GM21619 (cell line): ENCODE results near the gene KPNB1.

Source experiments
- ATAC-seq: cut with Tn5 transposase; IDR thresholded peaks from one replicate; pipeline ENCODE4 v1.9.1; 2021; ENCODE audit not compliant: unreplicated experiment

KPNB1 gene

DNA sequence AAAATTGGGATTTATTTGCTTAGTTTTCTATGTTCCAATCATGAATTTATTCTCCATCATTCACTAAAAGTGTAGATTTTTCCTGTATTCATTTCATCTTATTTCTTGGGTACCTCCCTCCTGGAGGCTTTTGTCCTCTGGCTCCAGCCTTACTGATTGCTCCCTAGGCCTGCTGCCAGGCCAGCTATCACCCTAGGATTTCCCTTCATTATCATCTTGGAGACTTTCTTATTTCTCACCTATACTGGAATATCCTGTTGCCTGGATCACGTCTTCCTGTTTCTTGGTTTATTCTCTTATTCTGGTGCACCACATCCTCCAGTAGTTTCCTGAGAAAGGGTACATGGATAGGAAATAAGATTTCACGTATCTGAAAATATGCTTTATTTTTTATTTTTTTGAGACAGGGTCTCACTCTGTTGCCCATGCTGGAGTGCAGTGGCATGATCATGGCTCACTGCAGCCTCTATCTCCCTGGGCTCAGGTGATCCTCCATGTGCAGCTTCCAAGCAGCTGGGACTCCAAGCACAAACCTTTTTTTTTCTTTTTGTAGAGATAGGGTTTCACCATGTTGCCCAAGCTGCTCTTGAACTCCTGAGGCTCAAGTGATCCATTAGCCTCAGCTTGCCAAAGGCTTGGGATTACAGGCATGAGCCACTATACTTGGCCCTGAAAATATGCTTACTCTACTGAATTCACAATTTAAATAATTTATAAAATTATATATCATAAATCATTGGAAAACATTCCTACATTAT, 13.3 kb upstream of the KPNB1 start:
- ATAC-seq: no peak

DNA sequence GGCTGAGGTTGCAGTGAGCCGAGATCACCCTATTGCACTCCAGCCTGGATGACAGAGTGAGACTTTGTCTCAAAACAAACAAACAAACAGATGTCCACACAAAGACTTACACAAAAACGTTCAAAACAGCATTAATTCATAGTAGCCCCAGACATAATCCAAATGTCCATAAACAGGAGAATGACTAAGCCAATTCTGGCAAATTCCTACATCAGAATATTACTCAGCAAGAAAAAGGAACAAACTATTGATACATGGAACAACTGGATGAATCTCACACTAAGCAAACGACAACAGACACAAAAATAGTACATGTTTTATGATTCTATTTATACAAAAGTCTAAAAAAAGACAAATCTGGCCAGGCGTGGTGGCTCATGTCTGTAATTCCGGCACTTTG, 10.8 kb upstream of the KPNB1 start:
- no peak for ATAC-seq

GRCh38 chr17:47640076-47640475, 9.6 kb upstream of the KPNB1 start:
- no peak for ATAC-seq

DNA sequence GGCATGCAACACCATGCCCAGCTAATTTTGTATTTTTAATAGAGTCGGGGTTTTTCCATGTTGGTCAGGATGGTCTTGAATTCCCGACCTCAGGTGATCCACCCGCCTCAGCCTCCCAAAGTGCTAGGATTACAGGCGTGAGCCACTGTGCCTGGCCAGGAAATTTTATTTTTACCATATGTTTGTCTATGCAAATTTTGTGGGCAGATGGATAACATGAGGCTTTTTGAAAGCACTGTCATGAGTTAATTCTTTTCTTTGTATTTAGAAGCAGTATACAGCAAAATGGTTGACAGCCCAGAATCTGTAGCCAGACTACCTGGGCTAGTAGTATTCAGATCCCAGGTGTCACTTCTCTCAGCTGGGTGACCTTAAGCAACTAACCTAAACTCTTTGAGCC, 8.5 kb upstream of the KPNB1 start:
- no peak for ATAC-seq

- ATAC-seq: no peak
These were observed 6.6 kb upstream of the KPNB1 start for GRCh38 chr17:47643116-47643515.

DNA sequence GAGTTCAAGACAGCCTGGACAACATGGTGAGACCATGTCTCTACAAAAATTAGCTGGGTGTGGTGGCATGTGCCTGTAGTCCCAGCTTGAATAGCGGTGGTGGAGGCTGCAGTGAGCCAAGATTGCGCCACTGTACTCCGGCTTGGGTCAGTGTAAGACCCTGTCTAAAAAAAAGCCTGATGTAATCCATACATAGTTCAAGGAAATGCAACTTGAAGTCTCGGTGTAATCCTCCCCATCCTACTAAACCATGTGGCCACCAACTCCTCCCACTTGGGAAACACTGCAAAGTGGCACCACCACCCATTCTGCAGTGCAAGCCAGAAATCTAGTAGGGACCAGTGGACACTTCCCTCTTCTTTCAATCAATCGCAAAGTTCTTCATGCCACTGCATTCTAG, 5.4 kb upstream of the KPNB1 start:
- no peak for ATAC-seq

- ATAC-seq: peak; percentile 4
These were observed 329 bp downstream of the KPNB1 start for GRCh38 chr17:47649972-47650524.

DNA sequence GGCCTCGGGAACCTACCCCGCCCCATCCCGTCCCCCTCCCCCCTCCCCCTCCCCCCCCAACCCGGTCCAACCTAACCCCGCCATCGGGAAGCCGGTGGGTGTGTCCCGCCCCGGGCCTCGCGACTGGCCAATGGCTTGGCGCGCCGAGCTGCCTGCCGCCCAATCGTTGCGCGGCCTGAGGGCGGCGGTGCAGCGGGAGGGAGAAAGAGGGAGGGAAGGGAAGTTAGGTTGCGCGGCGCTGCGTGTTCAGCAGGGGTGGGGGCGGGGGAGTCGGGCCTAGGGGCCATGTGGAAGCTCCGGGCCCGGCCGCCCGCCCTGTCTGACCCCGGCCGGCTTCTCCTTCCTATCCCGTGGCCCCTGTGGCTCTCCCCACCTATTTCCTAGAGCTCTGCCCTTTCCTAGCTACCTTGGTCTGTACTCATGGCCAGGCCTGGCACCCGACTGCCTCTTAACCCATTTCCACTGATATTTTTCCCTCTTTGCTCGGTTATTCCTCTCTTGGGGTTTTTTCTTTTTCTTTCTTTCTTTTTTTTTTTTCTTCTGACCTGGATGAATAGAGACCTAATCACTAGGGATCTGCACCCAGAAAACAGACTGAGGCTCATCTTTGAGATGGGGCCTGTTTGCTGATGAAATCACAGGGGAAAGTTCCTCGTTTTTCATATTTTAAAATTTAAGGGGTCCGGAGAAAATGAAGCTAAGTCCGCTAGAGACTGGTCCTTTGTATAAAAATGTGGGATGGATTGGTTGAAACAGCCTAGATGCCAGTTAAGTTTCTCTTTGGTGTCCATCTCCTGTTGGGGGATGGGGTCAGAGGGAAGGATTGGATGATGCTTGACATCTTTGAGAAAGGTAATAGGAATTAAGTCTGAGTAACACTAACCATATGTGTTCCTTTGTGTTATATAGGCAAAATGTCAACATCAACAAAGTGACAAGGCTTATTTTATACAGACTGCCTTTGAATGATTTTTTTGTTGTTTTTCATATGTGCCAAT, 1.1 kb downstream of the KPNB1 start:
- peak; percentile 40 for ATAC-seq

DNA sequence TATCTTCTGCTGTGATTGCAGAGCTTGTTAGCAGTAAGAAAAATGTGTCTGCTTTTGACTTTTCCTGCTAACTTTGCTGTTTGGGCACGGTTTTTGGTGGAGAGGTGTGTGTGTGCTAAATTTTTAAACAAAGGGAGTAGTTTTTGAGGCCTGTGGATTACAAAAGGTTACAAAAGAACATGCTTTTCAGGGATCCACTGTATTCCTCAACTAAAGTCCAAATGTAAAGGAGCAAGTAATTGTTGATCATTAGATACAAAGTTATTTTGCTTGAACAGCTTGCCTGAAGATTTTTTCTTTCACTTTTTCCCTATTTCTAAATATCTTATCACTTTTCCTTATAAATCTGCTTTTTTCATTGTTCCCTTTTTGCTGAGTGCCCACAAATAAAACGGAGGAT, 2.0 kb downstream of the KPNB1 start:
- ATAC-seq: no peak

- ATAC-seq: no peak
These were observed 2.9 kb downstream of the KPNB1 start for GRCh38 chr17:47652570-47652969.

DNA sequence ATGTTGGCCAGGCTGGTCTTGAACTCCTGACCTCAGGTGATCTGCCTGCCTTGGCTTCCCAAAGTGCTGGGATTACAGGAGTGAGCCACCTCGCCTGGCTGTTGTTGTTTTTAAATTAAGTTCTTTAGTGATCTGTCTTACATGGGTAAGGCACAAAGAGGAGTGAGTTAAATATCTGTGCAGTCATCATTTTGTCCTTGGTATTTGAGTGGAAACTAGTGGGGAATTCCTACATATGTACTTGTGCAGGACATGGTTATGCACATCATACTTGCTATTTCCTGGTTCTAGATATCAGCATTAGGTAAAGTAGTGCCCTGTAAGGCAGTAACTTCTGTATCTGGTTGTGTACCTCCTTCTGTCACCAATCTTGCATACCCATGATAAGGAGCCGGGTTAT, 3.7 kb downstream of the KPNB1 start:
- ATAC-seq: no peak

DNA sequence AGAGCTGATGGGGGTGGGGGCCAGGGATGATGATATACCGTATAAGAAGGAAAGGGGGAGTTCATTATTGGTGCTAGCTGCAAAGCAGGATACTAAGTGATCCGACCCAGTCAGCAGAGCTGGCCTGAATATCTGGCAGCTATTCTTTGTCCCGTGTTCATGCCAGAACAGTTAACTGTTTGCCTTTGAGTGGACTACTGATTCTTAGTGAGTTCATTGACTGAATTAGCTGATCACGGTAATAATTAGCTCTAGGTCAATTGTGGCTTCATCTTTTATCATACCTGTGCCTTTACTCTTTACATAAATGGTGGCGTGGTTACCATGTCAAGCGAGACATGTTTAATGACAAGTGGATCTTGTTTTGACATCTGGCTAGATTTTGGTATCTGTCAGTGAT, 5.3 kb downstream of the KPNB1 start:
- ATAC-seq: no peak

DNA sequence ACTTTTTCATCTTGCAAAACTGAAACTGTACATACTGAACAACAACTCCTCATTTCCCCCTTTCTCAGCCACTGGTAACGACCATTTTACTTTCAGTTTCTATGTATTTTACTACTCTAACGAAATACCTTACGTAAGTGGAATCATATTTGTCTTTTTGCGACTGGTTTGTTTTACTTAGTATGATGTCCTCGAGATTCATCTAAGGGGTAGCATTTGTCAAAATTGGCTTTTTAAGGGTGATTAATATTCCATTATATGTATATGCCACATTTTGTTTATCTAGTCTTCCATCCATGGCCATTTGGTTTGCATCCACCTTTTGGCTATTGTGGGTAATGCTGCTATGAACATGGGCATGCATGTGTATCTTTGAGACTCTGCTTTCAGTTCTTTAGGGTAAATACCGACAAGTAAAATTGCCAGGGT, 10.4 kb downstream of the KPNB1 start:
- peak; percentile 72 for ATAC-seq

DNA sequence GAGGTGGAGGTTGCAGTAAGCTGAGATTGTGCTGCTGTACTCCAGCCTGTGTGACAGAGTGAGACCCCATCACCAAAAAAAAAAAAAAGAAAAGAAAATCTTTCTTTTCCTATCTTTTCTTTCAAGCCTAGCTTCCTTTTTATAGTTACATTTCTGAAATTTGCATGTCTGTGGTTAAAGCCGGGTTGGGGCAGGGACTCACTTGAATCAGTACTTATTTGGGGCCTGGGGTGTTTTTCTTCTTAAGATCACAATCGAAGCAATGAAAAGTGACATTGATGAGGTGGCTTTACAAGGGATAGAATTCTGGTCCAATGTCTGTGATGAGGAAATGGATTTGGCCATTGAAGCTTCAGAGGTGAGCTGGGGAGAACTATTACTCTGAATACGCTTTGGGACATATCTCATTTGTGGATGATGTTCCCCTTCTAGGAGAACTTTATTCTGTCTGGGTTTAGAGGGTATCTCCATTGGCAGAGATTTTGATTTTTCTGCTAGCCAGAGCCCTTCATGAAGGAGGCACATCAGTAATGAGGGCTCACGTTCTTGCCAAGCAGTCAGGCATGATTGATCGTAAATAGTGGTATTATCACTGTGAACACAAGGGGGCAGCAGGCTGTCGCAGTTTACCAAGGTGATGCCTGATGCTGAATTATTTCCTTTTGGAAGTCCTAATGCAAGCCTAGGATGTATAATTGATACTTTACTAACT, 14.3 kb downstream of the KPNB1 start:
- no peak for ATAC-seq

DNA sequence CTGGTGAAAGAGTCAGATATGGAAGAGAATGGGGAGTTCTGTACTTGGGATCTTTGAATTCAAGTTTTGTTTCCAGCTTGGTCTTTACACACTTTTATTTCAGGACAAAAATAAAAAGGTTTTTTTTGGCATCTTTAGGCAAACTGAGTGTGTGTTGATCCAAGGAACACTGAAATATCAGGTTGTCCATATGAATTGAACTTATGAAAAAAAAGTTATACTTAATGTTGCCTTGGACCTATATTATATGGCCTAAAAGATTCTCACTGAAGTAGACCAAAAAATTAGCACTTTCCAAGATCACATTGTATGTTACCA, 14.9 kb downstream of the KPNB1 start:
- ATAC-seq: no peak

DNA sequence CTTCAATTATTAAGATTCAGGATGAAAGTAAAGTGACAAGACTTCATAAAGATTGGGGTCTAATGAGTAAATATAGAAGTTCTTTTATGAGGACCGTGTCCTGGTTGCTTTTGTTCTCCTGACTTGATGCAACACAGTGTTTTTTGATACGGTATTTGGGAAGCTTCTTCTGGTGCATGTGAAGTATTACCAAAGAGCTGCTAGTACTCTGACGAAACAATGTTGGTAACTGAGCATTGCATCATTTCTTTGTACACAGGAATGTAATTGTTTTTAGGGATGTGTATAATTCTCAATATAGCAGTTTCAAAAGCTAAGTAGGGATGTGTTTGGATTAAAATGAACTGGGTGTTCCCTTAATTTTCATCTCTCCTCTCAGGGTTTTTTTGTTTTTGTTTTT, 15.9 kb downstream of the KPNB1 start:
- ATAC-seq: no peak

GRCh38 chr17:47669081-47669480, 19.4 kb downstream of the KPNB1 start:
- ATAC-seq: no peak

GRCh38 chr17:47670064-47670463, 20.3 kb downstream of the KPNB1 start:
- ATAC-seq: no peak

GRCh38 chr17:47674499-47674898, 24.8 kb downstream of the KPNB1 start:
- ATAC-seq: no peak

- ATAC-seq: no peak
These were observed 25.9 kb downstream of the KPNB1 start for GRCh38 chr17:47675380-47676198.

GRCh38 chr17:47676199-47676472, 26.4 kb downstream of the KPNB1 start:
- no peak for ATAC-seq
